PC-3 (cell line): ENCODE data around the gene HHIPL1.

ENCODE experiments used
- CTCF ChIP-seq: fragments of 300-600 bp; sonication (generic); conservative IDR thresholded peaks from 2 replicates; pipeline ENCODE4 v1.5.1; 2017; ENCODE audit warnings: antibody characterized with exemption, low read depth, mild to moderate bottlenecking, low read length
- EZH2 ChIP-seq: fragments of 300-600 bp; sonication (generic); IDR thresholded peaks from one replicate; pipeline ENCODE4 v1.6.1; 2017; ENCODE audit warnings: antibody characterized with exemption, mild to moderate bottlenecking, low read length; ENCODE audit not compliant: unreplicated experiment
- EZH2phosphoT487 ChIP-seq: fragments of 300-600 bp; sonication (generic); IDR thresholded peaks from 2 replicates; pipeline ENCODE4 v1.6.1; 2018; ENCODE audit warnings: mild to moderate bottlenecking, antibody characterized with exemption, low read length, borderline replicate concordance

- TF ChIP-seq CTCF = no peak
- no peak for TF ChIP-seq EZH2
- TF ChIP-seq EZH2phosphoT487 = no peak
These were observed 33.3 kb upstream of the HHIPL1 start for GRCh38 chr14:99611646-99612045.
